NCI-H2029 treated with DMSO at 0.1 percent for 48 hours (cell line): ENCODE results near the gene NDUFS3.
A peak's percentile ranks its signal among the peaks of the same experiment; 100 is the strongest.
"Not testable (repeated sequence)": the region's sequence is repeated elsewhere in the genome, so short reads cannot be mapped to it uniquely, and the experiment has no call there.

Source experiments
- DNase-seq: peaks from one replicate; lab custom pipeline; 2025; lab: John Stamatoyannopoulos, UW

NDUFS3 gene

GRCh38 chr11:47560426-47560825 lies 18.4 kb upstream of the NDUFS3 start:
- DNase-seq = no peak

- DNase-seq = not testable (repeated sequence)
Measured at GRCh38 chr11:47562393-47562792, 16.5 kb upstream of the NDUFS3 start.

GRCh38 chr11:47564366-47564765 lies 14.5 kb upstream of the NDUFS3 start:
- DNase-seq = not testable (repeated sequence)

- DNase-seq = no peak
Measured at GRCh38 chr11:47564933-47565339, 13.9 kb upstream of the NDUFS3 start.

GRCh38 chr11:47565340-47566148 lies 13.3 kb upstream of the NDUFS3 start, which contains the start of gene PTPMT1:
TSS of gene PTPMT1 (plus strand) at chr11:47565599. CDS start at chr11:47565623, 24 bp downstream.
- DNase-seq = peak; percentile 38

GRCh38 chr11:47566149-47566698 lies 12.7 kb upstream of the NDUFS3 start:
- DNase-seq = no peak

GRCh38 chr11:47569646-47570045 lies 9.2 kb upstream of the NDUFS3 start:
- DNase-seq = no peak

GRCh38 chr11:47570651-47571356 lies 8.1 kb upstream of the NDUFS3 start:
- no peak for DNase-seq

DNA sequence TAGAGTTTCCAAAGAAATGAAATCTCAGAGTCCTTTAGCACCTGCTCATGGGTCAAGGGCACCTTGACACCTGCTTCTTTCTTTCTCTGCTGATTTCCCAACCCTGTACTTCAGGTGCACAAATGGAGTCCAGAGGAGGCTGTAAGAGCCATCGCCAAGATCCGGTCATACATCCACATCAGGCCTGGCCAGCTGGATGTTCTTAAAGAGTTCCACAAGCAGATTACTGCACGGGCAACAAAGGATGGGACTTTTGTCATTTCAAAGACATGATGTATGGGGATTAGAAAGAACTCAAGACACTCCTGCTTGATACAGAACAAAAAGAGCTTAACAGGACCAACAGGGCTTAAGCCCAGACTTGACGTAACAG lies 7.5 kb upstream of the NDUFS3 start:
- no peak for DNase-seq

DNA sequence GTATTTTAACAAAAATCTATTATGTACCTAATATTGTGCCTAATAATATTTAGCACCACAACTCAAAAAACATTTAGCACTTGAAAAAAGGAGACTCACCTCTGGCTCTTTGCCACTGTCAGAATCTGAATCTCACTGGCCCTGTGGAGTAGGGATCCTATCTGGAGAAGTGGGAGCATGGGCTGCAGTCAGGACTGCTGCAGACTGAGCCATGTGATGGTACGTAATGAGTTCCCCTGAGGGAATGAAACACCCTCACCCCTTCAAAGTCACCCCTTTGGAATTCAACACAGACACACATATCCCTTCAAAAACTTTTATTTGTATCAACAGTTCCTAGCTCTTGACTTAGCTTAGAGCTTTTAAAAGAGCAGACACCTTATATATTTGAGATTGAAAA lies 7.0 kb upstream of the NDUFS3 start:
- no peak for DNase-seq

- DNase-seq = no peak
Measured at GRCh38 chr11:47572715-47573255, 6.1 kb upstream of the NDUFS3 start.

- no peak for DNase-seq
Measured at GRCh38 chr11:47573321-47573720, 5.6 kb upstream of the NDUFS3 start.

DNA sequence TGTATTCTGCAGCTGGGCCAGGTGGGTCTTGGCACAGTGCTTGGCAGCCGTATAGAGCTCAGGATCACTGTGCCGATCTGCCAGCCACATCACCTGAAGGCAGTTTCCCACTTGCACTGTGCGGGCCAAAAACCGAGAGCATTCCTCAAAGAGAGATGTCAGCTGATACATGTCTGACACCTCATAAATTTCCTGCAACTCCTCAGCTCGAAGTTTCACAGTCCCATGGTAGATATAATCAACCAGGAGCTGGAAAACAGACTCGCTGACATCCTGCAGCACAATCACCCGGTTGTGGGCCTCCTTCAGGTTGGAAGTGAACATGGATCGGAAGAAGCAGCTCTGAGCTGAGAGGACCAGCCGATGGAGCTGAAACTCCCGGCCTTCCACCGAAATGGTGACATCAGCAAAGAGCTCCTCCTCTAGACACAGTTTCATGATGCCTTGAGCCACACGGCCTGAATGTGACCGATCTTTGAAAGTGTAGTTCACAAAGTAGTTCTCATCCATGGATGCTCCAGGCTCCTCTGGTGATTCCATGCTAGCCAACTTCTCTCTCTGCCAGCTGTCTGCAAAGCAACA lies 1.3 kb upstream of the NDUFS3 start:
- no peak for DNase-seq

GRCh38 chr11:47583844-47584243 lies 5.0 kb downstream of the NDUFS3 start:
- no peak for DNase-seq

DNA sequence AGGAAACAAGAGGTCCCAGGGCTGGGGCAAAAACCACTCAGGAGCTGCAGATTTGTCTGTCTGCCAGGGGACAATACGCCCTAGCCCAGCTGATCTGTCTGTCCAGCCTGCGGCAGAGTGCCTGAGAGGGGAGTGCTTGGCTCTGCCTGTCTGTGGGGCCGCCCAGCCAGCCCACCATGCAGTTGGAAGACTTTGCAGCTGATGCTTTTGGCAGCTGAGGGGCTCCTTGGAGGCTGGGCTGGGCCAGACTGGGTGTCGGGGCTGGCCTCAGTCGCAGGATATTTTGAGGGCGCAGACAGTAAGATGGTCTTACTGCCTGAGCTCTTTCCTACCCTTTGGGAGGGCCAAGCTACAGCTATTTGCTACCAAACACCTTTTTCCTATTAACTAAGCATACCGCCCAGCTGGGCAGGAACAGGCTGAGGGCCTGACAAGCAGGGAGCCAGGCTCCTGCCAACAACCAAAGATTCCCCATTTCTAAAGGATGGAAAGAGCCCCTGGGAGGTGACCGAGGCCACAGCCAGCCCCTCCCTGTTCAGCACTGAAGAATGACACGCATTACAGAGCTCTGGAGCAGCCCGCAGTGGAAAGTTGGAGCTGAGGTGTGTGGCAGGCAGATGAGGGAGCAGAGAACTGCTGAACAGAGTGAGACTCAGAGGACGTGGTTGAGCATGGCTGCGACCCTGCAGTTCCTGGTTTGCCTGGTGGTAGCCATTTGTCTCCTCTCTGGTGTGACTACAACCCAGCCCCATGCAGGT lies 7.4 kb downstream of the NDUFS3 start, which contains the start of gene FAM180B:
TSS of gene FAM180B (plus strand) at position 581 of the 758 bp plus-strand sequence. CDS start at position 672, 91 bp downstream.
- DNase-seq = no peak

- DNase-seq = no peak
Measured at GRCh38 chr11:47587039-47587716, 8.3 kb downstream of the NDUFS3 start.

DNA sequence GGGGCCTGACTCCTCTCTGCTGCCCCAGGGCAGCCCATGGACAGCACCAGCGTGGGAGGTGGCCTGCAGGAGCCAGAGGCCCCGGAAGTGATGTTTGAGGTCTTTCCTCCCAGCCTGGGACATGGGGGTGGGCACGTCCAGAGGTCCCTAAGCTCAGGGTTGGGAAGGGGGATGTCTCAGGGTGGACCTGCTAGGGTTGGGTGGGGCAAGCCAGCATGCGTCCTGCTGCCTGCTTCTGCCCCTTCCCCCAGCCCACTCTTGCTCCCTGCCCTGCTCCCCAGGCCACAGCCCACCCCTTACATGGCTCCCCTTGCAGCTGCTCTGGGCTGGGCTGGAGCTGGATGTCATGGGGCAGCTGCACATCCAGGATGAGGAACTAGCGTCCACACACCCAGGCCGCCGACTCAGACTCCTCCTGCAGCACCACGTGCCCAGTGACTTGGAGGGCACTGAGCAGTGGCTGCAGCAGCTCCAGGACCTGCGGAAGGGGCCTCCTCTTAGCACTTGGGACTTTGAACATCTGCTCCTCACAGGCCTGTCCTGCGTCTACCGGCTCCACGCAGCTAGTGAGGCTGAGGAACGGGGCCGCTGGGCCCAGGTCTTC lies 9.0 kb downstream of the NDUFS3 start:
- DNase-seq = no peak

DNA sequence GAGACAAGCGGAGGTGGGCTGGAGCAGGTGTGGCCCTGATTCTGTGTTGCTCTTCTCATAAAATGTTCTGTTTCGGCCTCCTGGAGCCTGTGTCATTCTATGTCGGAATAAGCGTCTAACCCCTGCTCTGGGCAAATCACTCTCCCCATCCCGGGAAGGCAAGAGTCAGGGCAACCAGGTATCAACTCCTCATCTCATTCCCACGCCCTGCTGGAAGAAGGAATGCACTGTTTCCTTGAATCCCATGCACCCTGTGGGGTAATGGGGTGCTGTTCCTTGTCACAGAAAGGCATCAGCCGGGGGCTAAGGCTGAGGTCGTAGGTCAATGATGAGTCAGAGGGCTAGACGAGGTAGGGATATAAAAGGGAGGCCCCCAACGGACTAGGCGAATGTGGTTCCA lies 10.2 kb downstream of the NDUFS3 start:
- DNase-seq = no peak

GRCh38 chr11:47589584-47589976 lies 10.7 kb downstream of the NDUFS3 start:
- DNase-seq = no peak
